CD14-positive monocyte (primary cell): ENCODE results near the gene TRPV5. TPM values are rescaled to one million over a fixed set of nuclear protein-coding genes. Genes with fewer than 3 reads are reported as not detected.
A peak's percentile ranks its signal among the peaks of the same experiment; 100 is the strongest.

Source experiments
- DNase-seq, 3 donors: peaks; one replicate each; pipeline ENCODE4 v3.0.0-alpha.2; 2011 to 2022
- H2AFZ ChIP-seq: 2 replicates; pipeline ENCODE4 v1.6.0; 2012; ENCODE audit warnings: mild to moderate bottlenecking, low read depth, low read length, inconsistent platforms; ENCODE audit not compliant: insufficient read depth, poor library complexity, severe bottlenecking
- H3K27ac ChIP-seq, 2 donors: 1 replicate in 1 of 2; 2 replicates in 1 of 2; pipeline ENCODE4 v1.5.1; 2012 to 2013; ENCODE audit warnings: low read length in 2 of 2, control low read depth in 1 of 2, inconsistent platforms in 1 of 2, low read depth in 1 of 2, mild to moderate bottlenecking in 1 of 2
- H3K27me3 ChIP-seq, 2 donors: one replicate each; pipeline versions ENCODE4 v1.6.0 to v1.6.1; 2011 to 2013; ENCODE audit warnings: low read length in 2 of 2; ENCODE audit not compliant: control insufficient read depth in 2 of 2, insufficient read depth in 2 of 2
- H3K36me3 ChIP-seq, 2 donors: replicated peaks in 1 of 2; 1 replicate in 1 of 2; 2 replicates in 1 of 2; pipeline versions ENCODE4 v1.5.1 to v1.6.1; 2012 to 2013; ENCODE audit warnings: low read length in 2 of 2, control low read depth in 1 of 2, inconsistent platforms in 1 of 2, mild to moderate bottlenecking in 1 of 2; ENCODE audit not compliant: insufficient read depth in 2 of 2, control insufficient read depth in 1 of 2
- H3K4me1 ChIP-seq, 2 donors: 1 replicate in 1 of 2; 2 replicates in 1 of 2; pipeline versions ENCODE4 v1.5.1 to v1.6.1; 2012 to 2013; ENCODE audit warnings: low read length in 2 of 2, control low read depth in 1 of 2, inconsistent platforms in 1 of 2, mild to moderate bottlenecking in 1 of 2, moderate library complexity in 1 of 2; ENCODE audit not compliant: insufficient read depth in 2 of 2, control insufficient read depth in 1 of 2
- H3K4me2 ChIP-seq: replicated peaks from 2 replicates; pipeline ENCODE3; 2012; ENCODE audit warnings: low read length, moderate library complexity, mild to moderate bottlenecking; ENCODE audit not compliant: poor library complexity, severe bottlenecking; ENCODE audit errors: extremely low read depth
- H3K4me3 ChIP-seq, 3 experiments: fragments of 200-600 bp in 1 of 3; sonication (generic) in 1 of 3; replicated peaks in 1 of 3; 1 replicate in 2 of 3; 2 replicates in 1 of 3; pipeline ENCODE4 v1.5.1; 2011 to 2013; ENCODE audit warnings: low read length in 3 of 3, mild to moderate bottlenecking in 3 of 3, control low read depth in 2 of 3, low read depth in 2 of 3, inconsistent platforms in 1 of 3, moderate library complexity in 1 of 3
- H3K79me2 ChIP-seq: 2 replicates; pipeline ENCODE4 v1.6.0; 2012; ENCODE audit warnings: mild to moderate bottlenecking, control low read depth, inconsistent platforms, low read length, moderate library complexity; ENCODE audit not compliant: insufficient read depth
- H3K9ac ChIP-seq: 2 replicates; pipeline ENCODE4 v1.6.0; 2017; ENCODE audit warnings: low read length, mild to moderate bottlenecking; ENCODE audit not compliant: insufficient read depth, poor library complexity, severe bottlenecking
- H3K9me3 ChIP-seq, 2 donors: replicated peaks in 1 of 2; 1 replicate in 1 of 2; 2 replicates in 1 of 2; pipeline versions ENCODE4 v1.5.1 to v1.6.1; 2012 to 2013; ENCODE audit warnings: low read length in 2 of 2, control low read depth in 1 of 2; ENCODE audit not compliant: control insufficient read depth in 1 of 2, insufficient read depth in 1 of 2
- H4K20me1 ChIP-seq: 2 replicates; pipeline ENCODE4 v1.6.0; 2012; ENCODE audit warnings: mild to moderate bottlenecking, low read length, control low read depth, moderate library complexity; ENCODE audit not compliant: insufficient read depth
- H3K27ac Mint-ChIP-seq, 7 donors: one replicate each; pipeline ENCODE4 v1.8.0; 2020; ENCODE audit warnings: mild to moderate bottlenecking in 7 of 7, mixed read lengths in 7 of 7, moderate library complexity in 6 of 7, inconsistent platforms in 2 of 7
- H3K27me3 Mint-ChIP-seq, 3 donors: one replicate each; pipeline ENCODE4 v1.8.0; 2021 to 2022; ENCODE audit warnings: low read depth in 3 of 3, mild to moderate bottlenecking in 3 of 3, mixed read lengths in 3 of 3, moderate library complexity in 3 of 3, inconsistent platforms in 1 of 3
- H3K36me3 Mint-ChIP-seq, 2 donors: one replicate each; pipeline ENCODE4 v1.8.0; 2020; ENCODE audit warnings: mixed read lengths in 2 of 2, inconsistent platforms in 1 of 2, mild to moderate bottlenecking in 1 of 2
- H3K4me1 Mint-ChIP-seq: one replicate; pipeline ENCODE4 v1.8.0; 2020; ENCODE audit warnings: mild to moderate bottlenecking, mixed read lengths
- H3K4me3 Mint-ChIP-seq, 2 donors: one replicate each; pipeline ENCODE4 v1.8.0; 2020; ENCODE audit warnings: mild to moderate bottlenecking in 2 of 2, mixed read lengths in 2 of 2, moderate library complexity in 1 of 2
- H3K9me3 Mint-ChIP-seq, 7 donors: one replicate each; pipeline ENCODE4 v1.8.0; 2020 to 2022; ENCODE audit warnings: mixed read lengths in 7 of 7, mild to moderate bottlenecking in 6 of 7, moderate library complexity in 6 of 7, inconsistent platforms in 2 of 7
- WGBS: methylation state at CpG from one replicate; pipeline ENCODE4 v1.1.5; 2013; ENCODE audit warnings: missing lambda C conversion rate; ENCODE audit not compliant: insufficient coverage; 5-methylcytosine and 5-hydroxymethylcytosine counted together
- intact Hi-C, 2 donors: fragments of 100-400 bp; cut with micrococcal nuclease; formaldehyde crosslinking; loops; one replicate each; pipeline versions ENCODE4 v1.15.0 to v1.15.1; 2023
- polyA plus RNA-seq, 3 donors: library from polyadenylated mRNA; depleted of rRNA in 1 of 3; unstranded in 2 of 3; stranded (reverse) in 1 of 3; fragments of 300-500 nt in 2 of 3; fragments of >200 nt in 1 of 3; fragmentation: Illumina TruSeq in 2 of 3; gene quantifications; 1 replicate in 2 of 3; 2 replicates in 1 of 3; pipeline ENCODE4 v1.2.3, GENCODE V29; 2012 to 2021
- TF ChIP-seq, protein P1 (sequence below): fragments of 200-600 bp; IDR thresholded peaks from one replicate; pipeline ENCODE4 v1.8.0; 2022; ENCODE audit warnings: antibody characterized with exemption, mild to moderate bottlenecking

TRPV5 gene
- polyA plus RNA-seq, 3 donors = not detected

- TF ChIP-seq, protein P1, sequence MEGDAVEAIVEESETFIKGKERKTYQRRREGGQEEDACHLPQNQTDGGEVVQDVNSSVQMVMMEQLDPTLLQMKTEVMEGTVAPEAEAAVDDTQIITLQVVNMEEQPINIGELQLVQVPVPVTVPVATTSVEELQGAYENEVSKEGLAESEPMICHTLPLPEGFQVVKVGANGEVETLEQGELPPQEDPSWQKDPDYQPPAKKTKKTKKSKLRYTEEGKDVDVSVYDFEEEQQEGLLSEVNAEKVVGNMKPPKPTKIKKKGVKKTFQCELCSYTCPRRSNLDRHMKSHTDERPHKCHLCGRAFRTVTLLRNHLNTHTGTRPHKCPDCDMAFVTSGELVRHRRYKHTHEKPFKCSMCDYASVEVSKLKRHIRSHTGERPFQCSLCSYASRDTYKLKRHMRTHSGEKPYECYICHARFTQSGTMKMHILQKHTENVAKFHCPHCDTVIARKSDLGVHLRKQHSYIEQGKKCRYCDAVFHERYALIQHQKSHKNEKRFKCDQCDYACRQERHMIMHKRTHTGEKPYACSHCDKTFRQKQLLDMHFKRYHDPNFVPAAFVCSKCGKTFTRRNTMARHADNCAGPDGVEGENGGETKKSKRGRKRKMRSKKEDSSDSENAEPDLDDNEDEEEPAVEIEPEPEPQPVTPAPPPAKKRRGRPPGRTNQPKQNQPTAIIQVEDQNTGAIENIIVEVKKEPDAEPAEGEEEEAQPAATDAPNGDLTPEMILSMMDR = no peak
- Histone ChIP-seq H4K20me1 (no peaks in the 10 kb centered on the region), H3K27me3 (no peaks in the 10 kb centered on the region), H3K9me3 (no peaks in the 10 kb centered on the region), H3K36me3 (peaks cover 21 to 51% of the 10 kb centered on the region in 2 donors), H3K4me2 (no peak overlapping the region), H3K27ac (no peak overlapping the region), H3K4me1 (peaks cover 12% of the 10 kb centered on the region in 2 donors), H3K9ac (no peak overlapping the region), H3K4me3 (no peak overlapping the region), H3K79me2 (no peaks in the 10 kb centered on the region), H2AFZ (no peak overlapping the region)
- Mint-ChIP-seq H3K27me3 (peaks cover 0 to 2% (median 2%) of the 10 kb centered on the region in 3 donors), H3K4me3 (no peak overlapping the region), H3K36me3 (peaks cover 42 to 66% of the 10 kb centered on the region in 2 donors), H3K27ac (peak overlapping the region in 2 of 7 donors; percentile 58 to 74), H3K4me1 (peaks cover 22% of the 10 kb centered on the region), H3K9me3 (no peaks in the 10 kb centered on the region)
- intact Hi-C loops = no loop called here
- DNase-seq = no peak
- WGBS = 80% methylated on average over 13 of the region's 18 CpGs
Measured at GRCh38 chr7:142867398-142868187, 66.0 kb downstream of the TRPV5 start.

DNA sequence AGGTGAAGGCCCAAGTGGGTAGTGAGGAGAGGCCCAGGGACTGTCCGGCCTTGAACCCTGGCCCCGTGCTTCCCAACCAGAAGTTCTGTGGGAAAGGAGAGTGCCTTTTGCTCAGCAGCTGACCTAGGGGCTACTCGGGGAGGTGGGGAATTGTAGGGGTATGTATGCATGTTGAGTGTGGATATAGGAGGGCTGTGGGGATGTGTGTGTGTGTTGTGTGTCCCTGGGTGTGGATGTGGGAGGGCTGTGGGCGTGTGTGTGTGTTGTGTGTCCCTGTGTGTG is 66.5 kb downstream of the TRPV5 start:
- Mint-ChIP-seq H3K27me3 (peaks cover 0 to 2% (median 2%) of the 10 kb centered on the region in 3 donors), H3K27ac (no peak overlapping the region), H3K4me3 (no peak overlapping the region), H3K9me3 (no peaks in the 10 kb centered on the region), H3K36me3 (peaks cover 48 to 67% of the 10 kb centered on the region in 2 donors), H3K4me1 (peaks cover 25% of the 10 kb centered on the region)
- no peaks in the 10 kb centered on the region for H3K27me3 ChIP-seq
- intact Hi-C loops = no loop called here
- peaks cover 12% of the 10 kb centered on the region in 2 donors for H3K4me1 ChIP-seq
- H3K36me3 ChIP-seq = peaks cover 25 to 57% of the 10 kb centered on the region in 2 donors
- no peaks in the 10 kb centered on the region for H3K79me2 ChIP-seq
- no peak overlapping the region for H3K27ac ChIP-seq
- no peak for DNase-seq
- H3K9ac ChIP-seq = no peak overlapping the region
- TF ChIP-seq, protein P1 = no peak
- H3K9me3 ChIP-seq = no peaks in the 10 kb centered on the region
- no peak overlapping the region for H3K4me3 ChIP-seq
- no peaks in the 10 kb centered on the region for H4K20me1 ChIP-seq
- H3K4me2 ChIP-seq = no peak overlapping the region
- H2AFZ ChIP-seq = no peak overlapping the region
- 92% methylated on average over 4 of the region's 4 CpGs for WGBS
